Panc1 (cell line): ENCODE measurements around the gene CLIC1. TPM values are rescaled to one million over a fixed set of nuclear protein-coding genes. Genes with fewer than 3 reads are reported as not detected.

ENCODE experiments used
- ATAC-seq: fragments of 200-7000 bp; cut with Tn5 transposase; 2 replicates; pipeline ENCODE4 v1.9.1; 2020; ENCODE audit warnings: mild to moderate bottlenecking, moderate library complexity
- BruUV-seq: library from RNA; stranded (reverse); fragments of 400-500 nt; replicated peaks from 2 replicates; lab custom pipeline; 2021; lab: Mats Ljungman, UMichigan
- CTCF ChIA-PET: fragments of 300-600 bp; sonication (Branson Sonifier 250); formaldehyde crosslinking; loops from one replicate; lab custom pipeline; 2022; ENCODE audit warnings: antibody characterized with exemption; lab: Charles Lee
- POLR2A ChIA-PET: fragments of 300-600 bp; sonication (Branson Sonifier 250); formaldehyde crosslinking; loops from one replicate; lab custom pipeline; 2022; ENCODE audit warnings: antibody characterized with exemption; lab: Charles Lee
- DNase-seq: peaks from one replicate; pipeline ENCODE4 v3.0.0-alpha.2; 2010; ENCODE audit warnings: low read depth, low spot score
- H3K27ac ChIP-seq: 2 replicates; pipeline ENCODE4 v1.5.1; 2011; ENCODE audit warnings: mild to moderate bottlenecking, low read length, inconsistent platforms
- H3K27me3 ChIP-seq: fragments of 200-500 bp; sonication (Bioruptor generic); 2 replicates; pipeline ENCODE4 v1.6.0; 2014; ENCODE audit warnings: low read length, inconsistent platforms; ENCODE audit not compliant: control insufficient read depth, insufficient read depth
- H3K36me3 ChIP-seq: fragments of 200-500 bp; sonication (Bioruptor generic); 2 replicates; pipeline ENCODE4 v1.5.1; 2014; ENCODE audit warnings: inconsistent platforms, mild to moderate bottlenecking, low read length, moderate library complexity; ENCODE audit not compliant: control insufficient read depth, insufficient read depth
- H3K4me1 ChIP-seq: 2 replicates; pipeline ENCODE4 v1.5.1; 2011; ENCODE audit warnings: inconsistent platforms, mild to moderate bottlenecking, low read length, moderate library complexity; ENCODE audit not compliant: control insufficient read depth, insufficient read depth
- H3K4me3 ChIP-seq, 2 experiments: 2 replicates each; pipeline ENCODE4 v1.5.1; 2011 to 2012; ENCODE audit warnings: low read depth in 2 of 2, low read length in 2 of 2, mild to moderate bottlenecking in 2 of 2, inconsistent platforms in 1 of 2, moderate library complexity in 1 of 2
- H3K9me3 ChIP-seq: fragments of 200-500 bp; sonication (Bioruptor generic); 2 replicates; pipeline ENCODE4 v1.5.1; 2014; ENCODE audit warnings: low read depth, mild to moderate bottlenecking, inconsistent platforms, low read length, moderate library complexity; ENCODE audit not compliant: control insufficient read depth, insufficient read depth
- CTCF ChIP-seq: fragments of 450-650 bp; IDR thresholded peaks from 2 replicates; pipeline ENCODE4 v1.5.1; 2017; ENCODE audit warnings: mild to moderate bottlenecking
- POLR2AphosphoS5 ChIP-seq: IDR thresholded peaks from 2 replicates; pipeline ENCODE4 v1.6.1; 2012; ENCODE audit warnings: mild to moderate bottlenecking, low read depth, low read length, moderate library complexity
- SIN3A ChIP-seq: IDR thresholded peaks from 2 replicates; pipeline ENCODE4 v1.6.1; 2012; ENCODE audit warnings: low read depth, mild to moderate bottlenecking, low read length, moderate library complexity, borderline replicate concordance; ENCODE audit not compliant: insufficient read depth
- TCF7L2 ChIP-seq: IDR thresholded peaks from 2 replicates; pipeline ENCODE4 v1.6.1; 2011; ENCODE audit warnings: mild to moderate bottlenecking, low read depth, low read length, inconsistent platforms
- in situ Hi-C: cut with HindIII; loops from 2 replicates; pipeline ENCODE4 v1.10.0; 2016; ENCODE audit warnings: low sequenced_read_pairs, low pct_unique_long_range_greater_than_20kb
- intact Hi-C: fragments of 100-400 bp; cut with micrococcal nuclease; formaldehyde crosslinking; loops from one replicate; pipeline ENCODE4 v1.10.0; 2022; ENCODE audit not compliant: unreplicated experiment
- total RNA-seq: library from RNA; stranded (reverse); gene quantifications from one replicate; pipeline ENCODE4 v1.2.1, GENCODE V29; 2021; ENCODE audit not compliant: unreplicated experiment
- TF ChIP-seq, protein P1 (sequence below), 2 experiments: IDR thresholded peaks; 2 replicates each; pipeline ENCODE4 v1.6.1; 2011 to 2012; ENCODE audit warnings: low read depth in 2 of 2, control low read depth in 1 of 2, low read length in 1 of 2, mild to moderate bottlenecking in 1 of 2, moderate library complexity in 1 of 2; ENCODE audit not compliant: insufficient read depth in 1 of 2

Gene CLIC1
- total RNA-seq, 1 experiment from 2014 or later = 583 TPM

DNA sequence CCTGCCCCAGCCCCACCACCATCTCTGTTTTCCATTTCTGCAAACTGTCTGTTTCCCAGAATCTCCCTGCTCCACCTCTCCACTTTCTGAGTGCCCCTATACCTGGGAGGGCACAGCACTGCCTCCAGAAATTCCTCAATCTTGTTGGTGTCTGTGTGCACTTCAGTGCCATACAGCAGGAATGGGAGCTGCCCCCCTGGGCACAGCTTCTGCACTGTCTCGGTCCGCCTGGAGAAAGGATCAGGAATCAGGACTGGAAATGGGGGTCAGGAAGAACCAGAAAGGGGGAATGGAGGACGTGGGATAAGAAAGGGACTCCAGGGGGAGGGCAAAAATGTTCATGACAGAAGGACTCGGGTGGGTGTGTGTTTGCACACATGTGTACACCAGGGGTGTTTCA is 2.6 kb downstream of the CLIC1 start:
- in situ Hi-C loops = no loop called here
- peaks cover 58% of the 10 kb centered on the region for H3K4me1 ChIP-seq
- BruUV-seq = no TSS peak
- ChIA-PET CTCF (no interaction called here), POLR2A (interaction anchor here (0.7 kb wide), 1 partner anchor 15 kb away, joined by 3 read pairs; no protein-coding TSS in a partner anchor)
- intact Hi-C loops = loop anchor here (10.0 kb wide), 1 partner anchor 101 kb away; no protein-coding TSS in a partner anchor
- peak overlapping the region in 1 of 2 experiments; percentile 99; a peak in 3 of 4 replicates for H3K4me3 ChIP-seq
- H3K9me3 ChIP-seq = no peaks in the 10 kb centered on the region
- no peaks in the 10 kb centered on the region for H3K27me3 ChIP-seq
- peak overlapping the region; percentile 68 for H3K27ac ChIP-seq
- DNase-seq (no peak), ATAC-seq (no peak)
- TF ChIP-seq TCF7L2 (no peak), CTCF (no peak), SIN3A (no peak), POLR2AphosphoS5 (no peak)
- TF ChIP-seq, protein P1, sequence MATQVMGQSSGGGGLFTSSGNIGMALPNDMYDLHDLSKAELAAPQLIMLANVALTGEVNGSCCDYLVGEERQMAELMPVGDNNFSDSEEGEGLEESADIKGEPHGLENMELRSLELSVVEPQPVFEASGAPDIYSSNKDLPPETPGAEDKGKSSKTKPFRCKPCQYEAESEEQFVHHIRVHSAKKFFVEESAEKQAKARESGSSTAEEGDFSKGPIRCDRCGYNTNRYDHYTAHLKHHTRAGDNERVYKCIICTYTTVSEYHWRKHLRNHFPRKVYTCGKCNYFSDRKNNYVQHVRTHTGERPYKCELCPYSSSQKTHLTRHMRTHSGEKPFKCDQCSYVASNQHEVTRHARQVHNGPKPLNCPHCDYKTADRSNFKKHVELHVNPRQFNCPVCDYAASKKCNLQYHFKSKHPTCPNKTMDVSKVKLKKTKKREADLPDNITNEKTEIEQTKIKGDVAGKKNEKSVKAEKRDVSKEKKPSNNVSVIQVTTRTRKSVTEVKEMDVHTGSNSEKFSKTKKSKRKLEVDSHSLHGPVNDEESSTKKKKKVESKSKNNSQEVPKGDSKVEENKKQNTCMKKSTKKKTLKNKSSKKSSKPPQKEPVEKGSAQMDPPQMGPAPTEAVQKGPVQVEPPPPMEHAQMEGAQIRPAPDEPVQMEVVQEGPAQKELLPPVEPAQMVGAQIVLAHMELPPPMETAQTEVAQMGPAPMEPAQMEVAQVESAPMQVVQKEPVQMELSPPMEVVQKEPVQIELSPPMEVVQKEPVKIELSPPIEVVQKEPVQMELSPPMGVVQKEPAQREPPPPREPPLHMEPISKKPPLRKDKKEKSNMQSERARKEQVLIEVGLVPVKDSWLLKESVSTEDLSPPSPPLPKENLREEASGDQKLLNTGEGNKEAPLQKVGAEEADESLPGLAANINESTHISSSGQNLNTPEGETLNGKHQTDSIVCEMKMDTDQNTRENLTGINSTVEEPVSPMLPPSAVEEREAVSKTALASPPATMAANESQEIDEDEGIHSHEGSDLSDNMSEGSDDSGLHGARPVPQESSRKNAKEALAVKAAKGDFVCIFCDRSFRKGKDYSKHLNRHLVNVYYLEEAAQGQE (IDR thresholded peaks at IDR 0.05; ENCODE audit: insufficient read depth in 1 of 2, low read depth in 2 of 2, low read length in 1 of 2) = no peak
- H3K36me3 ChIP-seq = peaks cover 22% of the 10 kb centered on the region

- ChIA-PET POLR2A (no interaction called here), CTCF (no interaction called here)
- H3K9me3 ChIP-seq = no peaks in the 10 kb centered on the region
- H3K27me3 ChIP-seq = no peaks in the 10 kb centered on the region
- no TSS peak for BruUV-seq
- 0 out of 2 replicates have a peak overlapping the region, but pooled peaks have one; percentile 2 for H3K27ac ChIP-seq
- in situ Hi-C loops (no loop called here), intact Hi-C loops (loop anchor here (10.0 kb wide), 1 partner anchor 103 kb away; no protein-coding TSS in a partner anchor)
- no peak for TF ChIP-seq TCF7L2
- TF ChIP-seq, protein P1 (IDR thresholded peaks at IDR 0.05; ENCODE audit: insufficient read depth in 1 of 2, low read depth in 2 of 2, low read length in 1 of 2) = no peak
- no peak for TF ChIP-seq SIN3A
- TF ChIP-seq CTCF = no peak
- TF ChIP-seq POLR2AphosphoS5 = no peak; the same call in 1 of the 2 replicates
- DNase-seq = no peak
- peaks cover 45% of the 10 kb centered on the region for H3K4me1 ChIP-seq
- no peak for ATAC-seq
- peaks cover 22% of the 10 kb centered on the region for H3K36me3 ChIP-seq
- H3K4me3 ChIP-seq = no peak overlapping the region
Measured at GRCh38 chr6:31732029-31732428, 4.3 kb downstream of the CLIC1 start.
